Measurements from ENCODE around the gene TEX11.

DNA sequence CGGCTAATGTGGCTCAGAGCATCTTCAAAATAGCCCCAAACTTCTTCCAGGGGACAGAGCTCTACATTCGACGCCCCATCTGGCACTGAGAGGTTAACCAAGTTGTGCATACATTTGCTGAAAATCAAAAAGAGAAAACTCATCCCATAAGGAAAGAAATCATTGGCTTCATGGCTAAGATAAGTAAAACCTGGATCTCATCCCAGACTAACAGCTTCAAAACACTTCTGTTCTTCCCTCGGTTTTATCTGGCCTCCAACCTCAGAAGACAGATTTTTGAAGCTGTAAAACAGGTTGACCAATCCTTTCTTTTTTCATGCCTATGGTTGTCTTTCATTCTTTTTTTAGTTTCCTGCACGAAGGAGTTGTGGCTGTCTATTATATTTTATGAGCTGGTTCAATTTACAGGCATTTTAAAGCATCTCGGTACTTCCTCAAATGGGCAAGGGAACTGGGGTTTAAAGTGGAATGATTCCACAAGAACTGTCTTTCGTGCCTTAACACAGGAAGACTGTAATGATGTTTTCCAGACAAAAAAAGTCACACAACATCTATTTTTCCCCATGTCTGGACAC lies 356.3 kb downstream of the TEX11 start:
- TF ChIP-seq ZNF114 (CRISPR knock-in tag; IDR thresholded peaks at IDR 0.05), result no peak
- TF ChIP-seq, protein P1, sequence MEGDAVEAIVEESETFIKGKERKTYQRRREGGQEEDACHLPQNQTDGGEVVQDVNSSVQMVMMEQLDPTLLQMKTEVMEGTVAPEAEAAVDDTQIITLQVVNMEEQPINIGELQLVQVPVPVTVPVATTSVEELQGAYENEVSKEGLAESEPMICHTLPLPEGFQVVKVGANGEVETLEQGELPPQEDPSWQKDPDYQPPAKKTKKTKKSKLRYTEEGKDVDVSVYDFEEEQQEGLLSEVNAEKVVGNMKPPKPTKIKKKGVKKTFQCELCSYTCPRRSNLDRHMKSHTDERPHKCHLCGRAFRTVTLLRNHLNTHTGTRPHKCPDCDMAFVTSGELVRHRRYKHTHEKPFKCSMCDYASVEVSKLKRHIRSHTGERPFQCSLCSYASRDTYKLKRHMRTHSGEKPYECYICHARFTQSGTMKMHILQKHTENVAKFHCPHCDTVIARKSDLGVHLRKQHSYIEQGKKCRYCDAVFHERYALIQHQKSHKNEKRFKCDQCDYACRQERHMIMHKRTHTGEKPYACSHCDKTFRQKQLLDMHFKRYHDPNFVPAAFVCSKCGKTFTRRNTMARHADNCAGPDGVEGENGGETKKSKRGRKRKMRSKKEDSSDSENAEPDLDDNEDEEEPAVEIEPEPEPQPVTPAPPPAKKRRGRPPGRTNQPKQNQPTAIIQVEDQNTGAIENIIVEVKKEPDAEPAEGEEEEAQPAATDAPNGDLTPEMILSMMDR (conservative IDR thresholded peaks at IDR 0.05; ENCODE audit: low read depth in 2 of 2), result no peak
